ENCODE measurements around the gene MRPS18A. TPM values are rescaled to one million over a fixed set of nuclear protein-coding genes. Genes with fewer than 3 reads are reported as not detected.

Gene MRPS18A
- total and polyA plus RNA-seq, 9 of the 15 experiments (the other 6 are each of a cell fraction or from before 2014, with no cell fraction given) = 87.5 to 243 (median 125) TPM

DNA sequence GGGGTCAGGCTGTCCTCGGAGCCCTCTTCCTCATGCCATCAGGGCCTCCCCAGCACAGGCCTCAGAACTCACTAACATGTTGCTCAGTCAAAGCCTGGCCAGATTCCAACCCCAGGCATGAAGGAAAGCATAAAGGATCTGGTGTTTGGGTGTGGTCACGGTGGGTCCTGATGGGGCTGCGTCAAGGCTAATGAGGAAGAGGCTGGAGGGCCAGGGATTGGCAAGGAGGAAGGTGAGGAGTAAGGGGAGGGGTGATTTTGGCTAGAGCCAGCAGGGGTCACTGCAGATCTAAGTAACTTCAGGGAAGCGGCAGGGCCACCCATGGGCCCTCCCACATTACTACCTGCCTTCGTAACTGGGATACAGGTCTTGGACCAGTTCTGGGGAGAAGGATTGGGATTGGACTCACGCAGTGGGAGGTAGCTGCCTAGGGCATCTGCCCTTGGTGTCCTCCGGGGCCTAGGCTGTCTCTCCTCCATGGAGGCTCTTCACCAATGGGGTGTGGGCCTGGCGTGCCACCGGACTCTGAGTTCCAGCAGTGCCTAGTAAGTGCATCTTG lies 36.2 kb upstream of the MRPS18A start (continued):
- no peak for TF ChIP-seq SRSF9 (IDR thresholded peaks at IDR 0.05; ENCODE audit: borderline replicate concordance, low read depth, low read length)
- TF ChIP-seq, protein P1, sequence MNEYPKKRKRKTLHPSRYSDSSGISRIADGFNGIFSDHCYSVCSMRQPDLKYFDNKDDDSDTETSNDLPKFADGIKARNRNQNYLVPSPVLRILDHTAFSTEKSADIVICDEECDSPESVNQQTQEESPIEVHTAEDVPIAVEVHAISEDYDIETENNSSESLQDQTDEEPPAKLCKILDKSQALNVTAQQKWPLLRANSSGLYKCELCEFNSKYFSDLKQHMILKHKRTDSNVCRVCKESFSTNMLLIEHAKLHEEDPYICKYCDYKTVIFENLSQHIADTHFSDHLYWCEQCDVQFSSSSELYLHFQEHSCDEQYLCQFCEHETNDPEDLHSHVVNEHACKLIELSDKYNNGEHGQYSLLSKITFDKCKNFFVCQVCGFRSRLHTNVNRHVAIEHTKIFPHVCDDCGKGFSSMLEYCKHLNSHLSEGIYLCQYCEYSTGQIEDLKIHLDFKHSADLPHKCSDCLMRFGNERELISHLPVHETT (CRISPR knock-in tag; conservative IDR thresholded peaks at IDR 0.05 in 1 of 2, IDR thresholded peaks at IDR 0.05 in 1 of 2) = no peak
- no peak for TF ChIP-seq TAF9B (IDR thresholded peaks at IDR 0.05; ENCODE audit: partially characterized antibody)
- no peak for TF ChIP-seq KLF1 (tag; IDR thresholded peaks at IDR 0.05)
- TF ChIP-seq SPI1 (IDR thresholded peaks at IDR 0.05; ENCODE audit: borderline replicate concordance, low read depth, low read length) = peak; percentile 66
- TF ChIP-seq ZBED1 (IDR thresholded peaks at IDR 0.05) = no peak
- TF ChIP-seq ZBTB33 (CRISPR knock-in tag; IDR thresholded peaks at IDR 0.05) = no peak
- TF ChIP-seq FOXK1 (CRISPR knock-in tag; IDR thresholded peaks at IDR 0.05; ENCODE audit: borderline replicate concordance) = no peak
- TF ChIP-seq, protein P2, sequence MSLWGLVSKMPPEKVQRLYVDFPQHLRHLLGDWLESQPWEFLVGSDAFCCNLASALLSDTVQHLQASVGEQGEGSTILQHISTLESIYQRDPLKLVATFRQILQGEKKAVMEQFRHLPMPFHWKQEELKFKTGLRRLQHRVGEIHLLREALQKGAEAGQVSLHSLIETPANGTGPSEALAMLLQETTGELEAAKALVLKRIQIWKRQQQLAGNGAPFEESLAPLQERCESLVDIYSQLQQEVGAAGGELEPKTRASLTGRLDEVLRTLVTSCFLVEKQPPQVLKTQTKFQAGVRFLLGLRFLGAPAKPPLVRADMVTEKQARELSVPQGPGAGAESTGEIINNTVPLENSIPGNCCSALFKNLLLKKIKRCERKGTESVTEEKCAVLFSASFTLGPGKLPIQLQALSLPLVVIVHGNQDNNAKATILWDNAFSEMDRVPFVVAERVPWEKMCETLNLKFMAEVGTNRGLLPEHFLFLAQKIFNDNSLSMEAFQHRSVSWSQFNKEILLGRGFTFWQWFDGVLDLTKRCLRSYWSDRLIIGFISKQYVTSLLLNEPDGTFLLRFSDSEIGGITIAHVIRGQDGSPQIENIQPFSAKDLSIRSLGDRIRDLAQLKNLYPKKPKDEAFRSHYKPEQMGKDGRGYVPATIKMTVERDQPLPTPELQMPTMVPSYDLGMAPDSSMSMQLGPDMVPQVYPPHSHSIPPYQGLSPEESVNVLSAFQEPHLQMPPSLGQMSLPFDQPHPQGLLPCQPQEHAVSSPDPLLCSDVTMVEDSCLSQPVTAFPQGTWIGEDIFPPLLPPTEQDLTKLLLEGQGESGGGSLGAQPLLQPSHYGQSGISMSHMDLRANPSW (CRISPR knock-in tag; IDR thresholded peaks at IDR 0.05) = 0 out of 2 replicates have a peak, but pooled peaks have one; percentile 53
- peak; percentile 55; the same call in 1 of the 2 replicates for TF ChIP-seq ELF1 (tag; IDR thresholded peaks at IDR 0.05)
- TF ChIP-seq USF2 (CRISPR knock-in tag; IDR thresholded peaks at IDR 0.05) = no peak
- TF ChIP-seq FOXO4 (CRISPR knock-in tag; IDR thresholded peaks at IDR 0.05) = peak; percentile 38; the same call in 1 of the 2 replicates
- peak; percentile 80 for TF ChIP-seq BRD9 (IDR thresholded peaks at IDR 0.05; ENCODE audit: low read depth, partially characterized antibody)
- peak; percentile 60 for TF ChIP-seq VEZF1 (CRISPR knock-in tag; IDR thresholded peaks at IDR 0.05)
- TF ChIP-seq NBN (IDR thresholded peaks at IDR 0.05; ENCODE audit: low read depth) = no peak
